ENCODE measurements around the gene FAM131A.

GRCh38 chr3:184335661-184336546, 1.5 kb upstream of the FAM131A start:
- TF ChIP-seq POU6F1 (CRISPR knock-in tag; IDR thresholded peaks at IDR 0.05; ENCODE audit: borderline replicate concordance, low read depth): no peak
- peak; percentile 71 for TF ChIP-seq PATZ1 (CRISPR knock-in tag; IDR thresholded peaks at IDR 0.05; ENCODE audit: borderline replicate concordance)
- no peak for TF ChIP-seq ESRRG (CRISPR knock-in tag; IDR thresholded peaks at IDR 0.05)
- TF ChIP-seq RARB (CRISPR knock-in tag; IDR thresholded peaks at IDR 0.05): no peak

All from SK-N-SH treated with all-trans-retinoic acid at 6 μM for 48 hours (cell line).